Measurements from ENCODE around the gene CDHR5.
A peak's percentile ranks its signal among the peaks of the same experiment; 100 is the strongest.

CDHR5 gene

GRCh38 chr11:619628-620050 is 5.1 kb downstream of the CDHR5 start:
- Mint-ChIP-seq H3K36me3 (peaks cover 26% of the 10 kb centered on the region), H3K4me3 (no peak overlapping the region), H3K4me1 (peaks cover 11% of the 10 kb centered on the region), H3K27me3 (peaks cover 13% of the 10 kb centered on the region), H3K9me3 (no peaks in the 10 kb centered on the region), H3K27ac (no peak overlapping the region)
- ATAC-seq, result no peak

GRCh38 chr11:618856-619627 is 5.7 kb downstream of the CDHR5 start:
- Mint-ChIP-seq H3K4me3 (no peak overlapping the region), H3K9me3 (no peaks in the 10 kb centered on the region), H3K27me3 (peaks cover 11% of the 10 kb centered on the region), H3K36me3 (peaks cover 26% of the 10 kb centered on the region), H3K27ac (no peak overlapping the region), H3K4me1 (peaks cover 17% of the 10 kb centered on the region)
- ATAC-seq, result no peak

- Mint-ChIP-seq H3K27me3 (peaks cover 3% of the 10 kb centered on the region), H3K4me1 (peaks cover 26% of the 10 kb centered on the region), H3K9me3 (no peaks in the 10 kb centered on the region), H3K27ac (no peak overlapping the region), H3K4me3 (no peak overlapping the region), H3K36me3 (peaks cover 21% of the 10 kb centered on the region)
- no peak for ATAC-seq
Observed at GRCh38 chr11:617912-618682, 6.7 kb downstream of the CDHR5 start.

- H3K4me1 Mint-ChIP-seq, result peaks cover 33% of the 10 kb centered on the region
- ATAC-seq, result no peak
- no peaks in the 10 kb centered on the region for H3K27me3 Mint-ChIP-seq
- H3K4me3 Mint-ChIP-seq, result no peak overlapping the region
- H3K27ac Mint-ChIP-seq, result no peak overlapping the region
- peaks cover 13% of the 10 kb centered on the region for H3K36me3 Mint-ChIP-seq
- H3K9me3 Mint-ChIP-seq, result no peaks in the 10 kb centered on the region
Observed at GRCh38 chr11:617199-617911, 7.4 kb downstream of the CDHR5 start.

- peaks cover 8% of the 10 kb centered on the region for H3K36me3 Mint-ChIP-seq
- H3K4me3 Mint-ChIP-seq, result peak overlapping the region; percentile 71
- peak overlapping the region; percentile 88 for H3K27ac Mint-ChIP-seq
- no peaks in the 10 kb centered on the region for H3K9me3 Mint-ChIP-seq
- no peaks in the 10 kb centered on the region for H3K27me3 Mint-ChIP-seq
- peaks cover 35% of the 10 kb centered on the region for H3K4me1 Mint-ChIP-seq
- no peak for ATAC-seq
Observed at GRCh38 chr11:616320-617198, 8.2 kb downstream of the CDHR5 start.

- Mint-ChIP-seq H3K27me3 (no peaks in the 10 kb centered on the region), H3K9me3 (no peaks in the 10 kb centered on the region), H3K36me3 (peaks cover 12% of the 10 kb centered on the region), H3K4me3 (peak within 1 kb of the TSS; percentile 71), H3K4me1 (peaks cover 35% of the 10 kb centered on the region), H3K27ac (peak within 1 kb of the TSS; percentile 88)
- ATAC-seq, result peak; percentile 96
Observed at GRCh38 chr11:615504-616319, 9.0 kb downstream of the CDHR5 start, which contains the start of gene IRF7. TSS of gene IRF7 (minus strand) at chr11:615950. CDS start at chr11:615364, 586 bp downstream.

- Mint-ChIP-seq H3K36me3 (peaks cover 15% of the 10 kb centered on the region), H3K4me3 (peak overlapping the region; percentile 71), H3K27me3 (no peaks in the 10 kb centered on the region), H3K9me3 (no peaks in the 10 kb centered on the region), H3K27ac (peak overlapping the region; percentile 88), H3K4me1 (peaks cover 35% of the 10 kb centered on the region)
- ATAC-seq, result no peak
Observed at GRCh38 chr11:614623-615503, 9.9 kb downstream of the CDHR5 start.

GRCh38 chr11:614021-614622 is 10.6 kb downstream of the CDHR5 start:
- no peak for ATAC-seq
- Mint-ChIP-seq H3K4me1 (peaks cover 35% of the 10 kb centered on the region), H3K27me3 (no peaks in the 10 kb centered on the region), H3K27ac (peak overlapping the region; percentile 88), H3K36me3 (peaks cover 15% of the 10 kb centered on the region), H3K9me3 (no peaks in the 10 kb centered on the region), H3K4me3 (peak overlapping the region; percentile 57)

- ATAC-seq, result peak; percentile 3
- Mint-ChIP-seq H3K27ac (peak overlapping the region; percentile 88), H3K36me3 (peaks cover 16% of the 10 kb centered on the region), H3K9me3 (no peaks in the 10 kb centered on the region), H3K27me3 (no peaks in the 10 kb centered on the region), H3K4me3 (no peak overlapping the region), H3K4me1 (peaks cover 35% of the 10 kb centered on the region)
Observed at GRCh38 chr11:613369-613968, 11.3 kb downstream of the CDHR5 start.

GRCh38 chr11:612961-613300 is 11.8 kb downstream of the CDHR5 start:
- no peaks in the 10 kb centered on the region for H3K9me3 Mint-ChIP-seq
- no peak overlapping the region for H3K4me3 Mint-ChIP-seq
- H3K36me3 Mint-ChIP-seq, result peaks cover 17% of the 10 kb centered on the region
- peak overlapping the region; percentile 88 for H3K27ac Mint-ChIP-seq
- no peaks in the 10 kb centered on the region for H3K27me3 Mint-ChIP-seq
- H3K4me1 Mint-ChIP-seq, result peaks cover 35% of the 10 kb centered on the region
- no peak for ATAC-seq

- peaks cover 35% of the 10 kb centered on the region for H3K4me1 Mint-ChIP-seq
- no peak for ATAC-seq
- peak overlapping the region; percentile 88 for H3K27ac Mint-ChIP-seq
- no peaks in the 10 kb centered on the region for H3K27me3 Mint-ChIP-seq
- no peak overlapping the region for H3K4me3 Mint-ChIP-seq
- no peaks in the 10 kb centered on the region for H3K9me3 Mint-ChIP-seq
- H3K36me3 Mint-ChIP-seq, result peaks cover 20% of the 10 kb centered on the region
Observed at GRCh38 chr11:612201-612960, 12.4 kb downstream of the CDHR5 start.

All from stimulated activated memory B cell treated with anti-CD40 and anti-IgM and Interleukin-4, amounts not matched to agents 10 μg/mL and 1 μg/mL and 100 μg/mL, for 72 hours (primary cell).